ENCODE data around the gene POFUT1. TPM values are rescaled to one million over a fixed set of nuclear protein-coding genes. Genes with fewer than 3 reads are reported as not detected.

POFUT1 gene
- total and polyA plus RNA-seq, 7 donors: 7.8 to 22.9 (median 16.3) TPM

DNA sequence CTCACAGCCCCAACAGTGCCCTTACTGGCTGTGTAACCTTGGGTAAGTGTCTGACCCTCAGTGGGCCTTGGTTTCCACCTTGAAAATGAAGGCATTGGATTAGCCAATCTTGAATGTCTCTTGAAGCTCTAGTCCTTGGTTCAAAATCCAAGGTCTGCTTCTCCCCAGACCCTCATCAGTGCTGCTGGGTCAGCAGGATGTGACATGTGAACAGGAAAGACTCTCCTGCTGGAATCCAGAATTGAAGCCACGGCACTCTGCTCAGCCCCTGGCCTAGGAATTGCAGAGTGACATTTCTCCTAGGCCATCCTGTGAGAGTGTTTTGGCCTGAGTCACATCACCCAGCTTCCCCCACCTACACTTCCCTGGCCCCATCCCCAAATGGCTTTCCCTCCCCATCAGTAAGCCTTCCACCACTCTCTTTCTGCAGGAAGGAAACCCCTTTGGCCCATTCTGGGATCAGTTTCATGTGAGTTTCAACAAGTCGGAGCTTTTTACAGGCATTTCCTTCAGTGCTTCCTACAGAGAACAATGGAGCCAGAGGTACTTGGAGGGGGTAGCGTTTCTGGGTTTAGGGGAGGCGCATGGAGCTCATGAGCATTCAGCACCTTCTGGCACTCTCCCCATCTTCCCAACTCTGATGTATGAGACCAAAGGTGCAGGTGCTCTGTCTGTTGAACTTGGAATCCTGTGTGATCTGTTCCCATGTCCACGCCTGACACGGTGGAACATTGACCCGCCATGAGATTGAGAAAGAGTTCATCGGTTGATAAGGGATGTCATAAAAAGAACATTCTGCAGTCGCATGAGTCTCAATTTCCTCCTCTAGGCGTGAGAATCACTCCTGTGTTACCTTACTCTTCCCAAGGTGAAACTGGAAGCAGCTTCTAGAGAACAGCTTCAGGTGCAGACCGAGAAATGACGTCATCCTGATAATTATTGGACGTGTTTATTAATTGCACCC is 8.8 kb downstream of the POFUT1 start:
- intact Hi-C loops (cut with DNase I): no loop called here
- H3K27ac ChIP-seq: no peak overlapping the region
- no peaks in the 10 kb centered on the region for H3K27me3 ChIP-seq (ENCODE audit: insufficient read depth in 3 of 3, low read length in 2 of 3)
- peaks cover 10% of the 10 kb centered on the region for H3K4me1 ChIP-seq
- peaks cover 22 to 73% of the 10 kb centered on the region in 2 donors for H3K36me3 ChIP-seq (ENCODE audit: insufficient read depth in 1 of 2, low read depth in 1 of 2)
- H3K4me3 ChIP-seq: no peak overlapping the region
- DNase-seq: no peak
- WGBS, 3 donors: 86 to 88% (median 87%) methylated on average over 13 of the region's 13 CpGs
- H3K9me3 ChIP-seq: no peaks in the 10 kb centered on the region
- TF ChIP-seq, protein P1, sequence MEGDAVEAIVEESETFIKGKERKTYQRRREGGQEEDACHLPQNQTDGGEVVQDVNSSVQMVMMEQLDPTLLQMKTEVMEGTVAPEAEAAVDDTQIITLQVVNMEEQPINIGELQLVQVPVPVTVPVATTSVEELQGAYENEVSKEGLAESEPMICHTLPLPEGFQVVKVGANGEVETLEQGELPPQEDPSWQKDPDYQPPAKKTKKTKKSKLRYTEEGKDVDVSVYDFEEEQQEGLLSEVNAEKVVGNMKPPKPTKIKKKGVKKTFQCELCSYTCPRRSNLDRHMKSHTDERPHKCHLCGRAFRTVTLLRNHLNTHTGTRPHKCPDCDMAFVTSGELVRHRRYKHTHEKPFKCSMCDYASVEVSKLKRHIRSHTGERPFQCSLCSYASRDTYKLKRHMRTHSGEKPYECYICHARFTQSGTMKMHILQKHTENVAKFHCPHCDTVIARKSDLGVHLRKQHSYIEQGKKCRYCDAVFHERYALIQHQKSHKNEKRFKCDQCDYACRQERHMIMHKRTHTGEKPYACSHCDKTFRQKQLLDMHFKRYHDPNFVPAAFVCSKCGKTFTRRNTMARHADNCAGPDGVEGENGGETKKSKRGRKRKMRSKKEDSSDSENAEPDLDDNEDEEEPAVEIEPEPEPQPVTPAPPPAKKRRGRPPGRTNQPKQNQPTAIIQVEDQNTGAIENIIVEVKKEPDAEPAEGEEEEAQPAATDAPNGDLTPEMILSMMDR (IDR thresholded peaks at IDR 0.05): no peak
- ATAC-seq: no peak

DNA sequence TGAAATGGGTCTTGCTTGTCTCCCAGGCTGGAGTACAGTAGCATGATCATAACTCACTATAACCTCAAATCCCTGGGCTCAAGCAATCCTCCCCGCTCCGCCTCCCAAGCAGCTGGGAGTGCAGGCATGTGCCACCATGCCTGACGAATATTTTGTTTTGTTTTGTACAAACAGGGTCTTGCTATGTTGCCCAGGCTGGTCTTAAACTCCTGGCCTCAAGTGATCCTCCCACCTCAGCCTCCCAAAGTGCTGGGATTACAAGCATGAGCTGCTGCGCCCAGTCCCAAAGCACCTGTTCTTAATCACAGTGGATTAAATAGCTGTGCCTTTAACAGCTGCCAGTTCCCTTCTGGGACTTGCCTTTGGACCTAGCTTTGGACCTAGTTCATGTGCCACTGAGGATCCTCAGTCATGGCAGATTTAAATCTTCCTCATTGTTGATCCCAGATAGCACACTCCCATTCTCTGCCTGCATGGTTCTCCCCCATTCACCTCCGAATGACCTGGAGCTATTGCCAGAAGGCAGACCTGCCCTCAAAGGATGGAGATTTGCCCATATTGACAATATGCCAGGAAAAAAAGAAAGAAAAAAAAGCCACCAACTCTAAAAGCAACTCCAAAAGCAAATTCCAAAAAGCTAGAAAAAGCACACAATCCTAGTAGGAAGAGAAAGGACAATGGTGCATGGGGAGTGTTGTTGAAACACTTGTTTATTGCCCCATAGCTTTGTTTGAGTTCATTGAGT is 10.6 kb downstream of the POFUT1 start:
- no peaks in the 10 kb centered on the region for H3K4me1 ChIP-seq
- H3K27me3 ChIP-seq (ENCODE audit: insufficient read depth in 3 of 3, low read length in 2 of 3): no peaks in the 10 kb centered on the region
- no peaks in the 10 kb centered on the region for H3K9me3 ChIP-seq
- peaks cover 22 to 92% of the 10 kb centered on the region in 2 donors for H3K36me3 ChIP-seq (ENCODE audit: insufficient read depth in 1 of 2, low read depth in 1 of 2)
- WGBS, 3 donors: 67 to 80% (median 69%) methylated on average over 5 of the region's 5 CpGs
- no peak overlapping the region for H3K4me3 ChIP-seq
- intact Hi-C loops (cut with DNase I): no loop called here
- DNase-seq: no peak
- no peak for ATAC-seq
- no peak overlapping the region for H3K27ac ChIP-seq
- TF ChIP-seq, protein P1 (IDR thresholded peaks at IDR 0.05): no peak

DNA sequence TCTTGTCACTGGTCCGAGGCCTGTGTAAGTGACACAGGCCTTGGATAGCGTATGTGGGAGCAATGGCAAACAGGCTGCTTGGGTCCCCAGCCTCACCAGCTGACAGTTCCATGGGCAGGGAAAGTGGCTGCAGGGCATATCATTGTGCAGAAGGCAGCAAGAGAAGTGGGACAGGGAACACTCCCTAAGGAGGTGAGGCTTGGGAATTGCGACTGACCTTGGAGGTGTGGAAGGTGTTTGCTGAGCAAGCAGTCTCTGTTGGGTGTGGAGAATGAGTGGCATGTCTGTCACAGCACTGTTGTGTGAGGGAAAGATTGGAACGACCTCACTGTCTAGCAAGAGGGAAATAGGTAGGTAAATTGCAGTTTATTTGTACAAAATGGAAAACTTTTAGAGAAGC is 16.8 kb downstream of the POFUT1 start:
- Histone ChIP-seq H3K9me3 (no peaks in the 10 kb centered on the region), H3K36me3 (ENCODE audit: insufficient read depth in 1 of 2, low read depth in 1 of 2) (peaks cover 8 to 89% of the 10 kb centered on the region in 2 donors), H3K27me3 (ENCODE audit: insufficient read depth in 3 of 3, low read length in 2 of 3) (no peaks in the 10 kb centered on the region), H3K4me3 (no peak overlapping the region), H3K27ac (no peak overlapping the region), H3K4me1 (peaks cover 13% of the 10 kb centered on the region)
- ATAC-seq: no peak
- intact Hi-C loops (cut with DNase I): no loop called here
- DNase-seq: no peak
- 91 to 93% (median 92%) methylated on average over 4 of the region's 4 CpGs for WGBS, 3 donors
- TF ChIP-seq, protein P1 (IDR thresholded peaks at IDR 0.05): no peak

DNA sequence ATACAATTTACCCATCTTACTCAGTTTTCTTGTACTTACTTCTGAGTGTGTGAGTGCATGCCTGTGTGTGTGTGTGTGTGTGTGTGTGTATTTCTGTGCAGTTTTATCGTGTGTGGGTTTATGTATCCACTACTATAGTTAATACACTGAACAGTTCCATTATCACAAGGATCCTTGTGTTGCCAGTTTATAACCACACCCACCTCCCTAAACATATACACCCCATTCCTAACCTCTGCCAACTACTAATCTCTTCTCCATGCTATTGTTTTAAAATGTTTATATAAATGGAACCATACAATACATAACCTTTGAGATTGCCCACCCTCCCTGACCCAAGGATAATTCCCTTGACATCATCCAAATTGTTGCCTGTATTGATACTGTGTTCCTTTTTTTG is 18.7 kb downstream of the POFUT1 start:
- 84 to 94% (median 91%) methylated on average over 1 of the region's 1 CpG for WGBS, 3 donors
- DNase-seq (no peak), ATAC-seq (no peak)
- no peaks in the 10 kb centered on the region for H3K9me3 ChIP-seq
- H3K4me3 ChIP-seq: no peak overlapping the region
- H3K36me3 ChIP-seq (ENCODE audit: insufficient read depth in 1 of 2, low read depth in 1 of 2): peaks cover 3 to 89% of the 10 kb centered on the region in 2 donors
- TF ChIP-seq, protein P1 (IDR thresholded peaks at IDR 0.05): no peak
- intact Hi-C loops (cut with DNase I): no loop called here
- no peaks in the 10 kb centered on the region for H3K27me3 ChIP-seq (ENCODE audit: insufficient read depth in 3 of 3, low read length in 2 of 3)
- H3K4me1 ChIP-seq: peaks cover 13% of the 10 kb centered on the region
- H3K27ac ChIP-seq: no peak overlapping the region

Measured in psoas muscle (tissue), 8 donors.